ENCODE data around the gene GLDN.

The GLDN gene

DNA sequence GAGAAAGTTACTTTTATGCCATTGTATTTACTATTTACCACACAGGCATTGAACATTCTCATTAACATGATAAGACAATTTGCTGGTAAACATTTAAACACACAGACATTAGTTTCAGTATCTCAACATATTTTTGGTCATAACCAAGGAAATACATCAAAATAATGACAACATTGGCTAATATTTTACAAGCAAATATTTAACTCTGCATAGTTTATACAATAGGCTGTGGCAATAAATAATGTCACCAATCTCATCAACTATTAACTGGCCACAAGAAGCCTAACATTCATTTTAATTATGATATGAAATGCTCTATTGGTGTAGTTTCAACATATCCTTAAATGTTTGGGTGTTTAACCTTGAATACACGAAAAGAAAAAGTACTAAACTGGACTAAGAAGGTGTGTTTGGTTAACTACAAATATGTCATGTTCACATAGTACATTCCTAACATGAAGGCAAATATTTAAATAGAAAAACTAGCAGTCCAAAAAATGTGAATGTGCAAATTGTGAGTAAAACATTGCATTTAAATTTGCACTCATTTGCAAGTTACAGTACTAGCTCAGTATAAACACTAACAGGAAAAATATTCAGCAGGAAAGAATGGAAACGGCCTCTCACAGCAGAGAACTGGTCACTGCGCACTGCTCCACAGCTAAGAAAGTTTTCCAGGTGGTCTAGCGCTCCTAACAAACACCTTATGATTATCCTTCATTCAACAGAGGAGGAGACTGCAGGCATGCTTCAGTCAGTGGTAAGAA lies 106.6 kb downstream of the GLDN start:
- no peak overlapping the region for H3K27ac ChIP-seq (ENCODE audit: low read depth, low read length)
- no peak overlapping the region for H3K9ac ChIP-seq (ENCODE audit: low read length)
- H3K36me3 ChIP-seq (ENCODE audit: control insufficient read depth, insufficient read depth, low read length): peaks cover 15% of the 10 kb centered on the region
- H3K27me3 ChIP-seq (ENCODE audit: control insufficient read depth, insufficient read depth, low read length): no peaks in the 10 kb centered on the region
- no peak overlapping the region for H3K4me3 ChIP-seq (ENCODE audit: low read length)
- no peaks in the 10 kb centered on the region for H3K4me1 ChIP-seq (ENCODE audit: control insufficient read depth, insufficient read depth, low read length)

GRCh38 chr15:51448622-51449399 lies 107.4 kb downstream of the GLDN start:
- no peaks in the 10 kb centered on the region for H3K4me1 ChIP-seq (ENCODE audit: control insufficient read depth, insufficient read depth, low read length)
- H3K36me3 ChIP-seq (ENCODE audit: control insufficient read depth, insufficient read depth, low read length): peaks cover 15% of the 10 kb centered on the region
- H3K9ac ChIP-seq (ENCODE audit: low read length): no peak overlapping the region
- no peak overlapping the region for H3K4me3 ChIP-seq (ENCODE audit: low read length)
- no peak overlapping the region for H3K27ac ChIP-seq (ENCODE audit: low read depth, low read length)
- no peaks in the 10 kb centered on the region for H3K27me3 ChIP-seq (ENCODE audit: control insufficient read depth, insufficient read depth, low read length)

DNA sequence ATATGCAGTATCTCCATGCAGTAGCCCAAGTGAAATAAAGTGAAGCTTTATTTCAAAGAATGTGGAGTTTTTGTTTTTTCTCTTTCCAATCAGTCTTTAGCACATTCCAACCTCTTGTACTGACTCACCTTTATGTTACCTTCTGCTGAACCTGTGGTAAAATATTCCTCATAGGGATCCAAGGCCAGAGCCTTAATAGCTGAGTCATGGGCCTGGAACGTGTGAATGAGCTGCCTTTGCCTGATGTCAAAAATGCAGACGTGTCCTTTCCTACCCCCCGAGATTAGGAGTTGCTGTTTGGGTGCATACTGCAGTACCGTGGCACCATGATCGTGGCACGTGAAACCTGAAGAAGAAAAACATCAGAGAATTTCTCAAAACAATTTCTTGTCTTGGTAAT lies 108.5 kb downstream of the GLDN start:
- H3K9ac ChIP-seq (ENCODE audit: low read length): no peak overlapping the region
- H3K4me1 ChIP-seq (ENCODE audit: control insufficient read depth, insufficient read depth, low read length): no peaks in the 10 kb centered on the region
- H3K27ac ChIP-seq (ENCODE audit: low read depth, low read length): no peak overlapping the region
- no peak overlapping the region for H3K4me3 ChIP-seq (ENCODE audit: low read length)
- H3K36me3 ChIP-seq (ENCODE audit: control insufficient read depth, insufficient read depth, low read length): peaks cover 15% of the 10 kb centered on the region
- H3K27me3 ChIP-seq (ENCODE audit: control insufficient read depth, insufficient read depth, low read length): no peaks in the 10 kb centered on the region
